Panc1 (cell line): ENCODE data around the gene GTSE1. TPM values are rescaled to one million over a fixed set of nuclear protein-coding genes. Genes with fewer than 3 reads are reported as not detected.

Experiments
- ATAC-seq: fragments of 200-7000 bp; cut with Tn5 transposase; 2 replicates; pipeline ENCODE4 v1.9.1; 2020; ENCODE audit warnings: mild to moderate bottlenecking, moderate library complexity
- BruUV-seq: library from RNA; stranded (reverse); fragments of 400-500 nt; replicated peaks from 2 replicates; lab custom pipeline; 2021; lab: Mats Ljungman, UMichigan
- CTCF ChIA-PET: fragments of 300-600 bp; sonication (Branson Sonifier 250); formaldehyde crosslinking; loops from one replicate; lab custom pipeline; 2022; ENCODE audit warnings: antibody characterized with exemption; lab: Charles Lee
- POLR2A ChIA-PET: fragments of 300-600 bp; sonication (Branson Sonifier 250); formaldehyde crosslinking; loops from one replicate; lab custom pipeline; 2022; ENCODE audit warnings: antibody characterized with exemption; lab: Charles Lee
- DNase-seq: peaks from one replicate; pipeline ENCODE4 v3.0.0-alpha.2; 2010; ENCODE audit warnings: low read depth, low spot score
- H3K27ac ChIP-seq: 2 replicates; pipeline ENCODE4 v1.5.1; 2011; ENCODE audit warnings: mild to moderate bottlenecking, low read length, inconsistent platforms
- H3K27me3 ChIP-seq: fragments of 200-500 bp; sonication (Bioruptor generic); 2 replicates; pipeline ENCODE4 v1.6.0; 2014; ENCODE audit warnings: low read length, inconsistent platforms; ENCODE audit not compliant: control insufficient read depth, insufficient read depth
- H3K36me3 ChIP-seq: fragments of 200-500 bp; sonication (Bioruptor generic); 2 replicates; pipeline ENCODE4 v1.5.1; 2014; ENCODE audit warnings: inconsistent platforms, mild to moderate bottlenecking, low read length, moderate library complexity; ENCODE audit not compliant: control insufficient read depth, insufficient read depth
- H3K4me1 ChIP-seq: 2 replicates; pipeline ENCODE4 v1.5.1; 2011; ENCODE audit warnings: inconsistent platforms, mild to moderate bottlenecking, low read length, moderate library complexity; ENCODE audit not compliant: control insufficient read depth, insufficient read depth
- H3K4me3 ChIP-seq, 2 experiments: 2 replicates each; pipeline ENCODE4 v1.5.1; 2011 to 2012; ENCODE audit warnings: low read depth in 2 of 2, low read length in 2 of 2, mild to moderate bottlenecking in 2 of 2, inconsistent platforms in 1 of 2, moderate library complexity in 1 of 2
- H3K9me3 ChIP-seq: fragments of 200-500 bp; sonication (Bioruptor generic); 2 replicates; pipeline ENCODE4 v1.5.1; 2014; ENCODE audit warnings: low read depth, mild to moderate bottlenecking, inconsistent platforms, low read length, moderate library complexity; ENCODE audit not compliant: control insufficient read depth, insufficient read depth
- POLR2AphosphoS5 ChIP-seq: IDR thresholded peaks from 2 replicates; pipeline ENCODE4 v1.6.1; 2012; ENCODE audit warnings: mild to moderate bottlenecking, low read depth, low read length, moderate library complexity
- REST ChIP-seq, 2 experiments: IDR thresholded peaks; 2 replicates each; pipeline ENCODE4 v1.6.1; 2011 to 2012; ENCODE audit warnings: low read depth in 2 of 2, control low read depth in 1 of 2, low read length in 1 of 2, mild to moderate bottlenecking in 1 of 2, moderate library complexity in 1 of 2; ENCODE audit not compliant: insufficient read depth in 1 of 2
- SIN3A ChIP-seq: IDR thresholded peaks from 2 replicates; pipeline ENCODE4 v1.6.1; 2012; ENCODE audit warnings: low read depth, mild to moderate bottlenecking, low read length, moderate library complexity, borderline replicate concordance; ENCODE audit not compliant: insufficient read depth
- TCF7L2 ChIP-seq: IDR thresholded peaks from 2 replicates; pipeline ENCODE4 v1.6.1; 2011; ENCODE audit warnings: mild to moderate bottlenecking, low read depth, low read length, inconsistent platforms
- in situ Hi-C: cut with HindIII; loops from 2 replicates; pipeline ENCODE4 v1.10.0; 2016; ENCODE audit warnings: low sequenced_read_pairs, low pct_unique_long_range_greater_than_20kb
- intact Hi-C: fragments of 100-400 bp; cut with micrococcal nuclease; formaldehyde crosslinking; loops from one replicate; pipeline ENCODE4 v1.10.0; 2022; ENCODE audit not compliant: unreplicated experiment
- total RNA-seq: library from RNA; stranded (reverse); gene quantifications from one replicate; pipeline ENCODE4 v1.2.1, GENCODE V29; 2021; ENCODE audit not compliant: unreplicated experiment
- TF ChIP-seq, protein P1 (sequence below): fragments of 450-650 bp; IDR thresholded peaks from 2 replicates; pipeline ENCODE4 v1.5.1; 2017; ENCODE audit warnings: mild to moderate bottlenecking

GTSE1 gene
- total RNA-seq, 1 experiment from 2014 or later = 36.2 TPM

DNA sequence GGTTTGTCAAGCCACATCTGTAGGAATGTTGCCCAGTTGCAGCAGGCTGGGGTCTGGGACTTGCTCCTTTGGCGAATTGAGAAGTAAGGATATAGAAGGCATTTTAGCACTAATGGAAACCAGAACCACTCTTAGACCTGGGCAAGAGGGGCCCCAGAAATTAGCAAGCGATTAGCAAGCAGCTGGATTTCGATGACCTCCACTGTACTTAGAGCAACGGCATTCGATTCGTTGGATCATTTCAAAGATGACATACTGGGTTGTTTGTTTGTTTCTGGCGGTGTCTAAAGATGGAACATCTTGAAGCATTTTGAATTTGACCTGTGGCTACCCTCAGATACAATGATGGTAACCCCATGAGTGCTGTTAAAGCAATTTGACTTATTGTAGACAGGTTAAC lies 45.4 kb upstream of the GTSE1 start:
- intact Hi-C loops = no loop called here
- no TSS peak for BruUV-seq
- ATAC-seq (no peak), DNase-seq (no peak)
- Histone ChIP-seq H3K36me3 (no peaks in the 10 kb centered on the region), H3K27me3 (no peaks in the 10 kb centered on the region), H3K4me1 (peaks cover 7% of the 10 kb centered on the region; the same call in 1 of the 2 replicates), H3K9me3 (no peaks in the 10 kb centered on the region), H3K27ac (peak overlapping the region; percentile 78), H3K4me3 (peak overlapping the region; percentile 68 to 70)
- ChIA-PET POLR2A (no interaction called here), CTCF (no interaction called here)
- in situ Hi-C loops = no loop called here
- TF ChIP-seq TCF7L2 = no peak
- TF ChIP-seq REST (IDR thresholded peaks at IDR 0.05; ENCODE audit: insufficient read depth in 1 of 2, low read depth in 2 of 2, low read length in 1 of 2) = no peak
- no peak for TF ChIP-seq POLR2AphosphoS5
- no peak for TF ChIP-seq SIN3A
- TF ChIP-seq, protein P1, sequence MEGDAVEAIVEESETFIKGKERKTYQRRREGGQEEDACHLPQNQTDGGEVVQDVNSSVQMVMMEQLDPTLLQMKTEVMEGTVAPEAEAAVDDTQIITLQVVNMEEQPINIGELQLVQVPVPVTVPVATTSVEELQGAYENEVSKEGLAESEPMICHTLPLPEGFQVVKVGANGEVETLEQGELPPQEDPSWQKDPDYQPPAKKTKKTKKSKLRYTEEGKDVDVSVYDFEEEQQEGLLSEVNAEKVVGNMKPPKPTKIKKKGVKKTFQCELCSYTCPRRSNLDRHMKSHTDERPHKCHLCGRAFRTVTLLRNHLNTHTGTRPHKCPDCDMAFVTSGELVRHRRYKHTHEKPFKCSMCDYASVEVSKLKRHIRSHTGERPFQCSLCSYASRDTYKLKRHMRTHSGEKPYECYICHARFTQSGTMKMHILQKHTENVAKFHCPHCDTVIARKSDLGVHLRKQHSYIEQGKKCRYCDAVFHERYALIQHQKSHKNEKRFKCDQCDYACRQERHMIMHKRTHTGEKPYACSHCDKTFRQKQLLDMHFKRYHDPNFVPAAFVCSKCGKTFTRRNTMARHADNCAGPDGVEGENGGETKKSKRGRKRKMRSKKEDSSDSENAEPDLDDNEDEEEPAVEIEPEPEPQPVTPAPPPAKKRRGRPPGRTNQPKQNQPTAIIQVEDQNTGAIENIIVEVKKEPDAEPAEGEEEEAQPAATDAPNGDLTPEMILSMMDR = no peak

GRCh38 chr22:46251816-46252380 lies 44.8 kb upstream of the GTSE1 start:
- in situ Hi-C loops = no loop called here
- TSS peak; percentile 78 for BruUV-seq

More at GRCh38 chr22:46251816-46252380, 44.8 kb upstream of the GTSE1 start:
- Histone ChIP-seq H3K4me3 (no peak overlapping the region), H3K27me3 (no peaks in the 10 kb centered on the region), H3K27ac (no peak overlapping the region; the same call in 1 of the 2 replicates), H3K9me3 (no peaks in the 10 kb centered on the region), H3K4me1 (peaks cover 7% of the 10 kb centered on the region; the same call in 1 of the 2 replicates), H3K36me3 (no peaks in the 10 kb centered on the region)
- ATAC-seq (no peak), DNase-seq (no peak)
- intact Hi-C loops = no loop called here
- ChIA-PET POLR2A (no interaction called here), CTCF (no interaction called here)
- TF ChIP-seq, protein P1 = no peak
- TF ChIP-seq POLR2AphosphoS5 = no peak
- TF ChIP-seq SIN3A = no peak
- no peak for TF ChIP-seq TCF7L2
- no peak for TF ChIP-seq REST (IDR thresholded peaks at IDR 0.05; ENCODE audit: insufficient read depth in 1 of 2, low read depth in 2 of 2, low read length in 1 of 2)
